K562 (cell line): ENCODE measurements around the gene RHOF. TPM values are rescaled to one million over a fixed set of nuclear protein-coding genes. Genes with fewer than 3 reads are reported as not detected.

ENCODE experiments used
- EP300 ChIP-seq: IDR thresholded peaks from 2 replicates; pipeline ENCODE4 v1.6.1; 2012; ENCODE audit warnings: low read length, improper control_type of control experiment
- ETV5 ChIP-seq: sonication (generic); formaldehyde crosslinking; IDR thresholded peaks from 2 replicates; pipeline ENCODE4 v1.4.0; 2020; ENCODE audit warnings: low read depth, mild to moderate bottlenecking, missing genetic modification reagents
- NCOA1 ChIP-seq: fragments of 450-650 bp; IDR thresholded peaks from 2 replicates; pipeline ENCODE4 v1.6.1; 2016; ENCODE audit warnings: low read depth
- NR4A1 ChIP-seq, 2 experiments: fragments of 250-450 bp in 1 of 2; fragments of 450-650 bp in 1 of 2; sonication (Bioruptor Pico) in 1 of 2; IDR thresholded peaks; 2 replicates each; pipeline versions ENCODE4 v1.4.0 to v1.6.1; 2016 to 2020; ENCODE audit warnings: mild to moderate bottlenecking in 2 of 2, missing compliant biosample characterization in 1 of 2, missing genetic modification characterization in 1 of 2, moderate library complexity in 1 of 2
- PHB ChIP-seq: fragments of 250-450 bp; sonication (Bioruptor Pico); IDR thresholded peaks from 2 replicates; pipeline ENCODE4 v1.5.0; 2021
- POLR3A ChIP-seq: IDR thresholded peaks from 2 replicates; pipeline ENCODE4 v1.6.1; 2011; ENCODE audit warnings: borderline replicate concordance, mild to moderate bottlenecking, moderate library complexity; ENCODE audit not compliant: insufficient read length, insufficient read depth; ENCODE audit errors: extremely low read depth
- SRSF3 ChIP-seq: fragments of 200-400 bp; formaldehyde crosslinking; IDR thresholded peaks from 2 replicates; pipeline ENCODE4 v1.6.1; 2016; ENCODE audit warnings: mild to moderate bottlenecking, low read length, moderate library complexity; ENCODE audit not compliant: insufficient read depth
- TARDBP ChIP-seq: fragments of 450-650 bp; IDR thresholded peaks from 2 replicates; pipeline ENCODE4 v1.6.1; 2016
- ZNF75A ChIP-seq: fragments of 450-650 bp; formaldehyde crosslinking; IDR thresholded peaks from 2 replicates; pipeline ENCODE4 v1.4.0; 2020; ENCODE audit warnings: mild to moderate bottlenecking
- polyA plus RNA-seq, 8 experiments: library from polyadenylated mRNA; depleted of rRNA in 4 of 8; stranded (reverse) in 5 of 8; unstranded in 3 of 8; fragments of >200 nt; fragmentation: Nextera tagmentation in 2 of 8; fragmentation: Illumina TruSeq in 1 of 8; extraction: Ambion mirVana in 2 of 8; extraction: Trizol in 1 of 8; gene quantifications; 2 replicates each; pipeline versions ENCODE4 v1.2.1 to v1.2.3, GENCODE V29; 2011 to 2014; ENCODE audit warnings: inconsistent platforms in 1 of 8, missing spikeins in 1 of 8
- total RNA-seq, 7 experiments: library from RNA; depleted of rRNA in 6 of 7; stranded (reverse); fragments of >200 nt in 6 of 7; fragmentation: Illumina TruSeq in 2 of 7; extraction: Trizol in 2 of 7; gene quantifications; 2 replicates each; pipeline versions ENCODE4 v1.2.1 to v1.2.3, GENCODE V29; 2011 to 2021; ENCODE audit warnings: low replicate concordance in 1 of 7
- TF ChIP-seq, protein P1 (sequence below), 2 experiments: fragments of 200-800 bp in 1 of 2; sonication (Bioruptor generic) in 1 of 2; sonication (generic) in 1 of 2; formaldehyde crosslinking in 1 of 2; IDR thresholded peaks in 1 of 2; conservative IDR thresholded peaks in 1 of 2; 2 replicates each; pipeline versions ENCODE4 v1.5.0 to v1.6.1; 2016 to 2020; ENCODE audit warnings: missing compliant biosample characterization in 1 of 2, missing genetic modification characterization in 1 of 2, missing genetic modification reagents in 1 of 2
- TF ChIP-seq, protein P2 (sequence below): fragments of 250-450 bp; sonication (Bioruptor Pico); IDR thresholded peaks from 2 replicates; pipeline ENCODE4 v1.6.1; 2021; ENCODE audit warnings: mild to moderate bottlenecking
- TF ChIP-seq, protein P3 (sequence below): sonication (generic); formaldehyde crosslinking; IDR thresholded peaks from 2 replicates; pipeline ENCODE4 v1.5.0; 2020; ENCODE audit warnings: missing genetic modification reagents
- TF ChIP-seq, protein P4 (sequence below), 2 experiments: IDR thresholded peaks in 1 of 2; conservative IDR thresholded peaks in 1 of 2; 2 replicates each; pipeline ENCODE4 v1.6.1; 2016; ENCODE audit warnings: low read depth in 2 of 2, mild to moderate bottlenecking in 1 of 2, missing compliant biosample characterization in 1 of 2, missing genetic modification characterization in 1 of 2, moderate library complexity in 1 of 2
- TF ChIP-seq, protein P5 (sequence below): sonication (generic); formaldehyde crosslinking; IDR thresholded peaks from 2 replicates; pipeline ENCODE4 v1.8.1; 2022; ENCODE audit warnings: missing genetic modification reagents
- TF ChIP-seq, protein P6 (sequence below): fragments of 450-650 bp; IDR thresholded peaks from 2 replicates; pipeline ENCODE4 v1.6.1; 2016

The RHOF gene
- total and polyA plus RNA-seq, 9 of the 15 experiments (the other 6 are each of a cell fraction or from before 2014, with no cell fraction given), result 0.13 to 10.1 (median 4.0) TPM

DNA sequence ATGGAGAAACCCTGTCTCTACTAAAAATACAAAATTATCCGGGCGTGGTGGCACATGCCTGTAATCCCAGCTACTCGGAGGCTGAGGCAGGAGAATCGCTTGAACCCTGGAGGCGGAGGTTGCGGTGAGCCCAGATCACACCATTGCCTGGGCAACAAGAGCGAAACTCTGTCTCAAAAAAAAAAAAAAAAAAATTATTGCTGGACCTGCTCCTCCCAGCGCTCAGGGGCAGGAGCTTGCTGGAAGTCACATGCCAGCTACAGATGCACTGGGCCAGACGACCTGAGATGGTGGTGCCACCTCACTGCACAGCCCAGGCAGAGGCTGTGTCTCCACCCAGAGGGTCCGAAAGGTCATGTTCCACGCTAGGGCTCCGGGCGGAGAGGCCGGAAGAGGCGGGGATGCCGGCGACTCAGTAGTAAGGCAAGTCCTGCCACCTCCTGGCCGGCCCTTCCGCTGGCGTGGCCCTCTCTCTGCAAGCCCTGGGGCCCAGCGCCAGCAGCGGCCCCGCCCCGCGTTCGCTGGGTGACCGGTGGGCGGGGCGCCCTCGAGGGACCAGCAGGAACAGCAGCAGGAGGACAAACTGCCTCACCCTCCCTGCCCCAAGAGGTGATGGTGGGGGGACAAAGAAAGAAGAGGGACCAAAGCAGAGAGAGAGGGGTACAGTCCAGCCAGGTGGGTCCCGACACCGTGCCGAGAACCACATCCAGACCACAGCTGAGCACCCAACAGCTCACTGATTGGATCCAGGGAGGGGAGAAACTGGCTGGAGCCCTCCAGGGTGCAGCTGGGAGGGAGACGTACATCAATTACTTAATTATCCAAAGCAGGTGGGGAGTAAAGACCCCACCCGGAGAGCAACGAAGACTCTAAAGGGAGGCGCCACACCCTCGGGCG lies 3.6 kb upstream of the RHOF start (continued):
- TF ChIP-seq, protein P1, sequence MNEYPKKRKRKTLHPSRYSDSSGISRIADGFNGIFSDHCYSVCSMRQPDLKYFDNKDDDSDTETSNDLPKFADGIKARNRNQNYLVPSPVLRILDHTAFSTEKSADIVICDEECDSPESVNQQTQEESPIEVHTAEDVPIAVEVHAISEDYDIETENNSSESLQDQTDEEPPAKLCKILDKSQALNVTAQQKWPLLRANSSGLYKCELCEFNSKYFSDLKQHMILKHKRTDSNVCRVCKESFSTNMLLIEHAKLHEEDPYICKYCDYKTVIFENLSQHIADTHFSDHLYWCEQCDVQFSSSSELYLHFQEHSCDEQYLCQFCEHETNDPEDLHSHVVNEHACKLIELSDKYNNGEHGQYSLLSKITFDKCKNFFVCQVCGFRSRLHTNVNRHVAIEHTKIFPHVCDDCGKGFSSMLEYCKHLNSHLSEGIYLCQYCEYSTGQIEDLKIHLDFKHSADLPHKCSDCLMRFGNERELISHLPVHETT (CRISPR knock-in tag; conservative IDR thresholded peaks at IDR 0.05 in 1 of 2, IDR thresholded peaks at IDR 0.05 in 1 of 2), result no peak
- TF ChIP-seq, protein P2, sequence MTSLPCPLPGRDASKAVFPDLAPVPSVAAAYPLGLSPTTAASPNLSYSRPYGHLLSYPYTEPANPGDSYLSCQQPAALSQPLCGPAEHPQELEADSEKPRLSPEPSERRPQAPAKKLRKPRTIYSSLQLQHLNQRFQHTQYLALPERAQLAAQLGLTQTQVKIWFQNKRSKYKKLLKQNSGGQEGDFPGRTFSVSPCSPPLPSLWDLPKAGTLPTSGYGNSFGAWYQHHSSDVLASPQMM (CRISPR knock-in tag), result no peak
- TF ChIP-seq ZNF75A (CRISPR knock-in tag) (no peak), TARDBP (no peak; the same call in 1 of the 2 replicates), PHB (CRISPR knock-in tag) (no peak), NR4A1 (CRISPR knock-in tag; IDR thresholded peaks at IDR 0.05) (no peak), NR4A1 (tag; IDR thresholded peaks at IDR 0.05) (no peak), POLR3A (no peak), SRSF3 (no peak), EP300 (no peak), NCOA1 (peak; percentile 15; the same call in 1 of the 2 replicates), ETV5 (CRISPR knock-in tag) (peak; percentile 86; the same call in 1 of the 2 replicates)
- TF ChIP-seq, protein P3, sequence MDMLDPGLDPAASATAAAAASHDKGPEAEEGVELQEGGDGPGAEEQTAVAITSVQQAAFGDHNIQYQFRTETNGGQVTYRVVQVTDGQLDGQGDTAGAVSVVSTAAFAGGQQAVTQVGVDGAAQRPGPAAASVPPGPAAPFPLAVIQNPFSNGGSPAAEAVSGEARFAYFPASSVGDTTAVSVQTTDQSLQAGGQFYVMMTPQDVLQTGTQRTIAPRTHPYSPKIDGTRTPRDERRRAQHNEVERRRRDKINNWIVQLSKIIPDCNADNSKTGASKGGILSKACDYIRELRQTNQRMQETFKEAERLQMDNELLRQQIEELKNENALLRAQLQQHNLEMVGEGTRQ (CRISPR knock-in tag), result no peak
- TF ChIP-seq, protein P4, sequence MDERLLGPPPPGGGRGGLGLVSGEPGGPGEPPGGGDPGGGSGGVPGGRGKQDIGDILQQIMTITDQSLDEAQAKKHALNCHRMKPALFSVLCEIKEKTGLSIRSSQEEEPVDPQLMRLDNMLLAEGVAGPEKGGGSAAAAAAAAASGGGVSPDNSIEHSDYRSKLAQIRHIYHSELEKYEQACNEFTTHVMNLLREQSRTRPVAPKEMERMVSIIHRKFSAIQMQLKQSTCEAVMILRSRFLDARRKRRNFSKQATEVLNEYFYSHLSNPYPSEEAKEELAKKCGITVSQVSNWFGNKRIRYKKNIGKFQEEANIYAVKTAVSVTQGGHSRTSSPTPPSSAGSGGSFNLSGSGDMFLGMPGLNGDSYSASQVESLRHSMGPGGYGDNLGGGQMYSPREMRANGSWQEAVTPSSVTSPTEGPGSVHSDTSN (CRISPR knock-in tag; IDR thresholded peaks at IDR 0.05; ENCODE audit: low read depth), result no peak
- TF ChIP-seq, protein P4 (tag; conservative IDR thresholded peaks at IDR 0.05; ENCODE audit: low read depth), result no peak
- TF ChIP-seq, protein P5, sequence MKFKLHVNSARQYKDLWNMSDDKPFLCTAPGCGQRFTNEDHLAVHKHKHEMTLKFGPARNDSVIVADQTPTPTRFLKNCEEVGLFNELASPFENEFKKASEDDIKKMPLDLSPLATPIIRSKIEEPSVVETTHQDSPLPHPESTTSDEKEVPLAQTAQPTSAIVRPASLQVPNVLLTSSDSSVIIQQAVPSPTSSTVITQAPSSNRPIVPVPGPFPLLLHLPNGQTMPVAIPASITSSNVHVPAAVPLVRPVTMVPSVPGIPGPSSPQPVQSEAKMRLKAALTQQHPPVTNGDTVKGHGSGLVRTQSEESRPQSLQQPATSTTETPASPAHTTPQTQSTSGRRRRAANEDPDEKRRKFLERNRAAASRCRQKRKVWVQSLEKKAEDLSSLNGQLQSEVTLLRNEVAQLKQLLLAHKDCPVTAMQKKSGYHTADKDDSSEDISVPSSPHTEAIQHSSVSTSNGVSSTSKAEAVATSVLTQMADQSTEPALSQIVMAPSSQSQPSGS, result no peak
- TF ChIP-seq, protein P6, sequence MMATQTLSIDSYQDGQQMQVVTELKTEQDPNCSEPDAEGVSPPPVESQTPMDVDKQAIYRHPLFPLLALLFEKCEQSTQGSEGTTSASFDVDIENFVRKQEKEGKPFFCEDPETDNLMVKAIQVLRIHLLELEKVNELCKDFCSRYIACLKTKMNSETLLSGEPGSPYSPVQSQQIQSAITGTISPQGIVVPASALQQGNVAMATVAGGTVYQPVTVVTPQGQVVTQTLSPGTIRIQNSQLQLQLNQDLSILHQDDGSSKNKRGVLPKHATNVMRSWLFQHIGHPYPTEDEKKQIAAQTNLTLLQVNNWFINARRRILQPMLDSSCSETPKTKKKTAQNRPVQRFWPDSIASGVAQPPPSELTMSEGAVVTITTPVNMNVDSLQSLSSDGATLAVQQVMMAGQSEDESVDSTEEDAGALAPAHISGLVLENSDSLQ, result no peak; the same call in 1 of the 2 replicates
